H1 (cell line): ENCODE measurements around the gene RPS18.

Experiments
- EP300 ChIP-seq, 2 experiments: IDR thresholded peaks; 1 replicate in 1 of 2; 2 replicates in 1 of 2; pipeline ENCODE4 v1.6.1; 2011 to 2012; ENCODE audit warnings: low read depth in 2 of 2, low read length in 2 of 2, mild to moderate bottlenecking in 2 of 2, borderline replicate concordance in 1 of 2, inconsistent platforms in 1 of 2, moderate library complexity in 1 of 2
- GTF2F1 ChIP-seq: IDR thresholded peaks from 2 replicates; pipeline ENCODE4 v1.6.1; 2012; ENCODE audit warnings: low read depth, low read length, improper control_type of control experiment, borderline replicate concordance
- POLR2AphosphoS5 ChIP-seq: IDR thresholded peaks from 2 replicates; pipeline ENCODE4 v1.6.1; 2011; ENCODE audit warnings: low read depth, low read length
- SIN3A ChIP-seq, 2 experiments: IDR thresholded peaks in 1 of 2; conservative IDR thresholded peaks in 1 of 2; 2 replicates each; pipeline ENCODE4 v1.6.1; 2011 to 2012; ENCODE audit warnings: low read length in 2 of 2, improper control_type of control experiment in 1 of 2, low read depth in 1 of 2, mild to moderate bottlenecking in 1 of 2
- SIRT6 ChIP-seq: IDR thresholded peaks from one replicate; pipeline ENCODE4 v1.7.1; 2012; ENCODE audit warnings: low read length, inconsistent platforms
- SP2 ChIP-seq: IDR thresholded peaks from 2 replicates; pipeline ENCODE4 v1.6.1; 2012; ENCODE audit warnings: mild to moderate bottlenecking, low read length, inconsistent platforms
- YY1 ChIP-seq: IDR thresholded peaks from 2 replicates; pipeline ENCODE4 v1.6.1; 2011; ENCODE audit warnings: low read depth, mild to moderate bottlenecking, low read length
- TF ChIP-seq, protein P1 (sequence below), 3 experiments: IDR thresholded peaks; 1 replicate in 2 of 3; 2 replicates in 1 of 3; pipeline versions ENCODE4 v1.5.1 to v1.6.1; 2011; ENCODE audit warnings: low read length in 3 of 3, mild to moderate bottlenecking in 3 of 3, inconsistent platforms in 2 of 3, low read depth in 1 of 3, moderate library complexity in 1 of 3; ENCODE audit not compliant: insufficient read depth in 1 of 3; ENCODE audit errors: control extremely low read depth in 1 of 3

DNA sequence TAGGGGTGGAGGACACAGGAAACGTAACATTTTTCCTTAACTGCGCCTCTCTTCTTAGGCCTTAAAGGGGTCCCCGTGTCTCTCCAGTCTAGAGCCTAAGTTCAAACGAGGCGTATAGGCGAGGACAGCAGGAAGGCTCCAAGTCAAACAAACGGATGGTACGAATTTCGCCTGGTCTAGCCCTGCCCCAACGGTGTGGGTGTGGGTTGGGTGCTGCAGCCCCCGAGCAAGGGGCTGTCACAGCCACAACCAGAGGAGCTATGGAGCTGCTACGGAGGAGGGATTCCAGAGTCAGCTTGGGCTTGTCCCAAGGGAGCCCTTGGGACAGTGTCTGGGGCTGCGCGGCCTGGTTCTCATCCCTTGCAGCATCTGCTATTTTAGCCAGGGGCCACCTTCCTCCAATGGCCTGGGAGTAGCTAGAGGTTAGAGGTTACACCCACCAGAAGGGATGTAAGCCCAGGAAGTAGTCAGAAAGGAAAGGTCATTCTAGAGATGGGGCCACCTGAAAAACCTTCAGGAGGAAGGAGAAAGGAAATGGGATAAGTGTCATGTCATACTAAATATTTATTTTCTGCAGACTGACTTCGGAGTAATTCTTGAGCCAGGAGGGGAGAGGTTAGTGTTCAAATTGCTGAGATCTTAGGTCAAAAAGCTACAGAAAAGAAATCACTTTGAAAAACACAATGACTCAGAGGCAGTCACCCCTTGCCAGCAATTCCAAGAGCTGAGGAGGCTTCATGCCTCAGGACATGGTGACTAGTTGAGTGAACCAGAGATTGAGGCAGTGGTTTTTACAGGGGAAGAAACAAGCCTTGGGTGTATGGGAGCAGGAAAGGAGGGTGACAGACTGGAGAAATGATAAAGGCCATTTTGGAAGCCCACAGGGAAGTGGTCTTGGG, 21.9 kb upstream of the RPS18 start:
- TF ChIP-seq, protein P1, sequence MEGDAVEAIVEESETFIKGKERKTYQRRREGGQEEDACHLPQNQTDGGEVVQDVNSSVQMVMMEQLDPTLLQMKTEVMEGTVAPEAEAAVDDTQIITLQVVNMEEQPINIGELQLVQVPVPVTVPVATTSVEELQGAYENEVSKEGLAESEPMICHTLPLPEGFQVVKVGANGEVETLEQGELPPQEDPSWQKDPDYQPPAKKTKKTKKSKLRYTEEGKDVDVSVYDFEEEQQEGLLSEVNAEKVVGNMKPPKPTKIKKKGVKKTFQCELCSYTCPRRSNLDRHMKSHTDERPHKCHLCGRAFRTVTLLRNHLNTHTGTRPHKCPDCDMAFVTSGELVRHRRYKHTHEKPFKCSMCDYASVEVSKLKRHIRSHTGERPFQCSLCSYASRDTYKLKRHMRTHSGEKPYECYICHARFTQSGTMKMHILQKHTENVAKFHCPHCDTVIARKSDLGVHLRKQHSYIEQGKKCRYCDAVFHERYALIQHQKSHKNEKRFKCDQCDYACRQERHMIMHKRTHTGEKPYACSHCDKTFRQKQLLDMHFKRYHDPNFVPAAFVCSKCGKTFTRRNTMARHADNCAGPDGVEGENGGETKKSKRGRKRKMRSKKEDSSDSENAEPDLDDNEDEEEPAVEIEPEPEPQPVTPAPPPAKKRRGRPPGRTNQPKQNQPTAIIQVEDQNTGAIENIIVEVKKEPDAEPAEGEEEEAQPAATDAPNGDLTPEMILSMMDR (IDR thresholded peaks at IDR 0.05; ENCODE audit: control extremely low read depth in 1 of 3, insufficient read depth in 1 of 3, low read depth in 1 of 3, low read length in 3 of 3): no peak
- TF ChIP-seq POLR2AphosphoS5 (no peak), SP2 (no peak), EP300 (IDR thresholded peaks at IDR 0.05; ENCODE audit: borderline replicate concordance in 1 of 2, low read depth in 2 of 2, low read length in 2 of 2) (no peak), SIRT6 (no peak), YY1 (no peak), GTF2F1 (no peak), SIN3A (conservative IDR thresholded peaks at IDR 0.05 in 1 of 2, IDR thresholded peaks at IDR 0.05 in 1 of 2; ENCODE audit: low read depth in 1 of 2, low read length in 2 of 2) (no peak)
